IPS-15b (cell line): ENCODE results near the gene FHOD3.

Experiments
- H3K27me3 ChIP-seq: one replicate; pipeline ENCODE4 v1.6.1; 2013; ENCODE audit warnings: low read length; ENCODE audit not compliant: control insufficient read depth, insufficient read depth
- H3K36me3 ChIP-seq: one replicate; pipeline ENCODE4 v1.6.1; 2013; ENCODE audit warnings: low read length; ENCODE audit not compliant: control insufficient read depth, insufficient read depth
- H3K4me1 ChIP-seq: one replicate; pipeline ENCODE4 v1.6.1; 2013; ENCODE audit warnings: mild to moderate bottlenecking, low read length; ENCODE audit not compliant: control insufficient read depth, insufficient read depth
- H3K4me3 ChIP-seq: one replicate; pipeline ENCODE4 v1.5.1; 2013; ENCODE audit warnings: low read depth, low read length
- H3K9ac ChIP-seq: one replicate; pipeline ENCODE4 v1.6.1; 2013; ENCODE audit warnings: low read depth, mild to moderate bottlenecking, low read length
- H3K9me3 ChIP-seq: one replicate; pipeline ENCODE4 v1.6.1; 2013; ENCODE audit warnings: mild to moderate bottlenecking, low read length; ENCODE audit not compliant: control insufficient read depth, insufficient read depth

The FHOD3 gene

DNA sequence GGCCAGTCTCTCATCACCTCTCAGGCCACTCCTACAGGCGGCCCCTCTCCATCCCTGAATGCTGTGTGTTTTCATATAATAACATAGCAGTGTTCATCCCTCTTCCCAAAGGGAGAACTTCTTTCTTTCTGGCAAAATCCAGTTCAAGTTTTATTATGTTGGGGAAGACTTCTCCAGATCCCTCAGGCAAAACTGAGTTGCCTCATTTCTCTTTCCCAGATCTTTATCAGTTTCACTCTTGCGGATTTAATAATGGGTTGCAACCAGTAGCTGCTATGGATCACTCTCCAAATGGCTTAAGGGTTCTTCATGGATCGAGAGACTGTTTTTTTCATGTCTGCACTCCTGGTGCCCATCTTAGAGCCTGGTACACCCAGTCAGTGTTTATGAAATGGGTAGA, 129.9 kb downstream of the FHOD3 start:
- Histone ChIP-seq H3K4me3 (no peak overlapping the region), H3K4me1 (no peaks in the 10 kb centered on the region), H3K9me3 (no peaks in the 10 kb centered on the region), H3K9ac (no peak overlapping the region), H3K27me3 (no peaks in the 10 kb centered on the region), H3K36me3 (no peaks in the 10 kb centered on the region)

- H3K4me1 ChIP-seq, result no peaks in the 10 kb centered on the region
- no peaks in the 10 kb centered on the region for H3K27me3 ChIP-seq
- H3K9ac ChIP-seq, result no peak overlapping the region
- H3K4me3 ChIP-seq, result no peak overlapping the region
- H3K9me3 ChIP-seq, result no peaks in the 10 kb centered on the region
- H3K36me3 ChIP-seq, result no peaks in the 10 kb centered on the region
Observed at GRCh38 chr18:36427831-36428230, 130.3 kb downstream of the FHOD3 start.

GRCh38 chr18:36428431-36429029, 131.0 kb downstream of the FHOD3 start:
- no peak overlapping the region for H3K9ac ChIP-seq
- no peaks in the 10 kb centered on the region for H3K27me3 ChIP-seq
- H3K36me3 ChIP-seq, result no peaks in the 10 kb centered on the region
- no peak overlapping the region for H3K4me3 ChIP-seq
- H3K9me3 ChIP-seq, result no peaks in the 10 kb centered on the region
- H3K4me1 ChIP-seq, result no peaks in the 10 kb centered on the region

DNA sequence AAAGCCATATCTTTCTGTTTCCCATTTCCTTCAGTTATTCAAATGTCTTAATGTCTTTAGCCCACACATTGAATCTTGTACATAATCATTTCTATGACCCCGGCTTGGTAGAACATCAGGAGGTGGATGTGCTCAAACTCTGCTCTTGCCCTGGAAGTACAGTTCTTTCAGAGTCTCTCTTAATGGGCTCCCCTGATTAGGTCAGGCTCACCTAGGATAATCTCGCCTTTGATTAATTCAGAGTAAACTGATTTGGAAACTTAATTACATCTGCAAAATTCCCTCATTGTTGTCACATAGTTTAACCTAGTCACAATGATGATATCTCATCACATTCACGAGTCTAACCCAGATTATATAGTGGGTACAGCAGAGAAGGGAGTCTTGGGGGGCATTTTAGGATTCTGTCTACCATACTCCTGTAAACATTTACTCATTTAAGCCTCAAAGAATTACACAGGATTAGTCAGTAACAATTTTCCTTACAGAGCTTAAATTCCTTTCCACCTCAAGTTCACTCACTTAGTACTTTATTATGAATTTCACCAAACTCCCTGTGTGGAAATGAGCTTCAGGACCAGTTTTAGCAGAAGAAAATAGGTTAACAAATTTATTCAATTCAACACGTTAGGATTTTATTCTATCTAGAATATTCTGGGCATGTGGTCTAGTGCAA, 135.5 kb downstream of the FHOD3 start:
- Histone ChIP-seq H3K9ac (no peak overlapping the region), H3K9me3 (no peaks in the 10 kb centered on the region), H3K36me3 (no peaks in the 10 kb centered on the region), H3K4me3 (no peak overlapping the region), H3K4me1 (no peaks in the 10 kb centered on the region), H3K27me3 (no peaks in the 10 kb centered on the region)

DNA sequence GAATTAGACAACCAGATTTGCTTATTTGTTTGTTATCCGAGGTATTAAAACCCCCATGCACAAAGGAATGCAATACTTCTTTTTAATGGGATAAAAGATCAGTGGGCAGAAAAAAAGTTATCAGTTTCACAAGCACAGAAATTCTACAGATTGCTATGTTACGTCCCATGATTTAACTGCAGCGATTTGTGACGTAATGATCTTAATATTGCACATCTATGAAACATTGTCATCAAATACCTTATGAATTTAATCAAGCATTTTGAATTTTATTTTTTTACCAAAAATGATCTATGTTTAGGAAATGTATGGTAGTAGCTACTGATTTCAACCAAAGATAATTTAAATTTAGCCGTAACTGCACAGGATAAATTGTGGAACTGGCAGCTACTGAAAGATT, 138.9 kb downstream of the FHOD3 start:
- H3K27me3 ChIP-seq, result no peaks in the 10 kb centered on the region
- H3K4me3 ChIP-seq, result no peak overlapping the region
- H3K4me1 ChIP-seq, result no peaks in the 10 kb centered on the region
- H3K9me3 ChIP-seq, result no peaks in the 10 kb centered on the region
- H3K9ac ChIP-seq, result no peak overlapping the region
- H3K36me3 ChIP-seq, result no peaks in the 10 kb centered on the region

DNA sequence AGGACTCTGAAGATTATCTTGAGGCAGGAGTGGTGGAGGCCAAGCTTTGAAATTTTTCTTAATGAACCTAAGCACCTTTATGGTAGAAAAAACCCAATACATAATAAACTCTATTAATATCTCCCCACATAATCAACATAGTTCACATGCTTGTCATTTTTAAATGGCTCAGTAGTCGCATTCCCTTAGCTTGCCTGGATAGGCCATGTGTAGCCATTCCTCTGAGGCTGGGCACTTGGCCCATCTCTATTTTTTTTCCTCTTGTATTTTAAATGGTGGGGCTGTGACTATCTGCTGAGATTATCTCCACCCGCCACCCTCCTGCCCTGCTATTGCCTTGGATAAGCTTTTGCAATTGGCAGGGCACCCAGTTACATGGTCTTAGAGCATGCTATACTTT, 143.1 kb downstream of the FHOD3 start:
- Histone ChIP-seq H3K27me3 (no peaks in the 10 kb centered on the region), H3K36me3 (no peaks in the 10 kb centered on the region), H3K4me1 (no peaks in the 10 kb centered on the region)

DNA sequence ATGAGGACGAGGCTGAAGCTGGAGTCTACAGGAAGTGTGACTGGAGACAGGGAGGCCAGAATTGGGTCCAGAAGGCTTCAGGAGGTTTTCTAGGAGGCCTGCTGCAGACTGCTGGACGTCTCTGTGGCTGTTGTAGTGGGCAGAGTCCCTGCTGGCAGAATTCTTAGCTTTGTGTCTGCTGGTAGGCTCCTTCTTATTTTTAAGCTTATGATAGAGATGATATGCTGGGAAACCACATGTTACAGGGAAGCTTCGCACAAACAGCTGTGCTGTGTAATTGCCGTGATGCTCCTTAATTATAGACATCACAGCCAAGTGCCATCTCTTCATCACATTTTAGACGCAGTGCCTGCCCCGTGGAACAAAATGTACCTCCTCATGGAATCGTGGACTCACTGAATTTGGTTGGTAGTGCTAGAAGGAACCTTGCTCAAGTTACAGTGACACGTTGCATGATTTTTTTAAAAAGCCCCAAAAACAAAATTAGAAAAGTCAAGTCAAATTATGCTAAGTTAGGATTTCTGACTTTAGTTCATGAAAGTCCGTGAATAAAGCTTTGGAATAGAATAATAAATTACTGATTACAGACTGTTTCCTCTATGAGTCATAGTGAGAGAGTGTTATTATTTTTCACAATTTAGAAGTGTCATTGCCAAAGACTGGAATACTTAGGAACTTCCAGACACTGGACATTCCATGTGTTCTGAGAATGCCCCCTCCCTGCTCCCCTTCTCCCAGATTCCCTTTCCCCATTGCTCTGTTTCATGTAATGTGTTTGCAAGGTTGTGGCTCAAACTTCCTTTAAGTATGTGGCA, 144.1 kb downstream of the FHOD3 start:
- H3K9ac ChIP-seq, result no peak overlapping the region
- no peaks in the 10 kb centered on the region for H3K4me1 ChIP-seq
- H3K36me3 ChIP-seq, result no peaks in the 10 kb centered on the region
- H3K4me3 ChIP-seq, result no peak overlapping the region
- H3K9me3 ChIP-seq, result no peaks in the 10 kb centered on the region
- no peaks in the 10 kb centered on the region for H3K27me3 ChIP-seq

More for the DNA sequence above, 143.1 kb downstream of the FHOD3 start:
- no peak overlapping the region for H3K9ac ChIP-seq
- H3K4me3 ChIP-seq, result no peak overlapping the region
- H3K9me3 ChIP-seq, result no peaks in the 10 kb centered on the region

- Histone ChIP-seq H3K9ac (no peak overlapping the region), H3K4me1 (no peaks in the 10 kb centered on the region), H3K4me3 (no peak overlapping the region)
Observed at GRCh38 chr18:36442717-36443116, 145.2 kb downstream of the FHOD3 start.

GRCh38 chr18:36446059-36446458, 148.5 kb downstream of the FHOD3 start:
- Histone ChIP-seq H3K9me3 (no peaks in the 10 kb centered on the region), H3K36me3 (no peaks in the 10 kb centered on the region), H3K9ac (no peak overlapping the region), H3K4me3 (no peak overlapping the region), H3K27me3 (no peaks in the 10 kb centered on the region), H3K4me1 (peaks cover 8% of the 10 kb centered on the region)

More at GRCh38 chr18:36442717-36443116, 145.2 kb downstream of the FHOD3 start:
- no peaks in the 10 kb centered on the region for H3K27me3 ChIP-seq
- no peaks in the 10 kb centered on the region for H3K9me3 ChIP-seq
- H3K36me3 ChIP-seq, result no peaks in the 10 kb centered on the region

DNA sequence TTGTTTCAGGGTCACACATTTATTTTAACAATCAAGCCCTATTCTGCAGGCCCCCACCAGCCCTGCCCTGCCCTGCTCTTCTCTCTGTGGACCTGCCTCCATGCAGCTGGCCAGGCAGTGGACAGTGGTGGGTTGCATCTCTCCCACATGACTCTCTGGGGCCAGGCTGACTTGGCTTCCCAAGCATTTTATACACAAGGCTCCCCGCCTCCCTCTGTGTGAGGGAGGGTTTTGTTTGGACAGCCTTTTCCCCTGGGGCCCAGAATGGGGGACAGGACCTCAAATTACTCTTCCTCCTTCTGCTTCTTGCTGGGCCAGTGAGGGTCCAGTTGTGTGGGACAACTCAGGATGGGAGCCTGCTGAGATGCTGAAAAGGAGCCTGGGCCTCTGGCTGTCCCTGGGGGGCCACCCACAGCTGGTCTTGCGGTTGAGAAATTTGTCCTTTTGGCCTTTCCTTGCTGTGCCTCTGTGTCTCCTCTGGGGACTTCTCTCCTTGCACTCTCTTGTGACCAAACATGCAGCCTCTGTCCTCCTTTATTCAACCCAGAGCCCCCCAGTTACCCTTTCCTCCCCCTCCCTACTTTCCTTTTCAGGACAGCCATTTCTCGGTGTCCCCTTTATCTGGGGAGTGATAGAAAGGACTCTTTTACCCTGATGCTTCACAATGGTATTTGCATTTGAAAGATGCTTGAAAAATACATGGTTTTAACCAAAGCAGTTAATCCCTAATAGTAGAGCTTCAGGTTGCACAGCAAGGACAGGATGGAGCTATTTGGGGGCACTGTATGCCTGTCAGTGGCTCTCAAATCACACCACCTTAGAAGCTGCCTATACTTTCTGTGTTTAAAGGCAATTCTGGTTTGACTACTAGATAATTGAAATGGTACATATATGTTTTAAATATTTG, 151.1 kb downstream of the FHOD3 start:
- Histone ChIP-seq H3K27me3 (no peaks in the 10 kb centered on the region), H3K9ac (no peak overlapping the region), H3K9me3 (no peaks in the 10 kb centered on the region), H3K4me1 (peaks cover 10% of the 10 kb centered on the region), H3K4me3 (no peak overlapping the region), H3K36me3 (no peaks in the 10 kb centered on the region)

GRCh38 chr18:36449451-36449850, 151.9 kb downstream of the FHOD3 start:
- H3K27me3 ChIP-seq, result no peaks in the 10 kb centered on the region
- peaks cover 10% of the 10 kb centered on the region for H3K4me1 ChIP-seq
- no peaks in the 10 kb centered on the region for H3K36me3 ChIP-seq
- no peaks in the 10 kb centered on the region for H3K9me3 ChIP-seq
- no peak overlapping the region for H3K9ac ChIP-seq
- no peak overlapping the region for H3K4me3 ChIP-seq
